Gastroesophageal sphincter (tissue), 3 donors: Measurements from ENCODE around the gene XPO6.

ENCODE experiments used
- CTCF ChIP-seq, 4 experiments: fragments of 200-600 bp in 2 of 4; fragments of 450-650 bp in 2 of 4; sonication (generic) in 1 of 4; IDR thresholded peaks; one replicate each; pipeline ENCODE4 v1.5.1; 2017 to 2019; ENCODE audit warnings: antibody characterized with exemption in 4 of 4, mild to moderate bottlenecking in 2 of 4, moderate library complexity in 2 of 4
- EP300 ChIP-seq: sonication (generic); formaldehyde crosslinking; IDR thresholded peaks from one replicate; pipeline ENCODE4 v1.6.1; 2017; ENCODE audit warnings: antibody characterized with exemption, mild to moderate bottlenecking
- POLR2A ChIP-seq, 2 donors: fragments of 450-650 bp; IDR thresholded peaks; one replicate each; pipeline ENCODE4 v1.6.1; 2017; ENCODE audit warnings: antibody characterized with exemption in 2 of 2, mild to moderate bottlenecking in 2 of 2, moderate library complexity in 1 of 2
- POLR2AphosphoS5 ChIP-seq: sonication (generic); formaldehyde crosslinking; IDR thresholded peaks from one replicate; pipeline ENCODE4 v1.6.1; 2017; ENCODE audit warnings: antibody characterized with exemption

- TF ChIP-seq POLR2A (IDR thresholded peaks at IDR 0.05): no peak
- TF ChIP-seq CTCF (IDR thresholded peaks at IDR 0.05): no peak
- no peak for TF ChIP-seq POLR2AphosphoS5
- no peak for TF ChIP-seq EP300
Measured at GRCh38 chr16:28208824-28209223, 2.9 kb downstream of the XPO6 start.
